IMR-90 (cell line): ENCODE measurements around the gene AMN. TPM values are rescaled to one million over a fixed set of nuclear protein-coding genes. Genes with fewer than 3 reads are reported as not detected.

Experiments used
- ATAC-seq: fragments of 200-7000 bp; cut with Tn5 transposase; 2 replicates; pipeline ENCODE4 v1.9.1; 2020; ENCODE audit warnings: low read depth, mild to moderate bottlenecking, moderate library complexity
- BruUV-seq: library from RNA; stranded (reverse); fragments of 400-500 nt; replicated peaks from 2 replicates; lab custom pipeline; 2021; lab: Mats Ljungman, UMichigan
- CTCF ChIA-PET: fragments of 300-600 bp; formaldehyde crosslinking; extraction: SDS; loops from one replicate; lab custom pipeline; 2021; ENCODE audit warnings: antibody characterized with exemption; lab: Yijun Ruan, JAX
- POLR2A ChIA-PET: fragments of 300-600 bp; sonication (Branson Sonifier 250); formaldehyde crosslinking; loops from one replicate; lab custom pipeline; 2022; ENCODE audit warnings: antibody characterized with exemption; ENCODE audit not compliant: unreplicated experiment; lab: Charles Lee
- DNase-seq: peaks from one replicate; pipeline ENCODE4 v3.0.0; 2013
- H2AFZ ChIP-seq: replicated peaks from 2 replicates; pipeline ENCODE3; 2013; ENCODE audit warnings: low read length, mild to moderate bottlenecking; ENCODE audit not compliant: poor library complexity
- H2AK5ac ChIP-seq: 2 replicates; pipeline ENCODE4 v1.6.1; 2013; ENCODE audit warnings: low read depth, low read length, inconsistent platforms
- H2AK9ac ChIP-seq: replicated peaks from 2 replicates; pipeline ENCODE3; 2013; ENCODE audit warnings: mild to moderate bottlenecking, low read depth, low read length, moderate library complexity; ENCODE audit not compliant: poor library complexity
- H2BK120ac ChIP-seq: 2 replicates; pipeline ENCODE4 v1.6.1; 2013; ENCODE audit warnings: low read depth, low read length, inconsistent platforms
- H2BK15ac ChIP-seq: 3 replicates; pipeline ENCODE4 v1.6.1; 2013; ENCODE audit warnings: low read depth, low read length, inconsistent platforms
- H2BK20ac ChIP-seq: 2 replicates; pipeline ENCODE4 v1.6.1; 2013; ENCODE audit warnings: low read depth, mild to moderate bottlenecking, inconsistent platforms, low read length, moderate library complexity
- H2BK5ac ChIP-seq: 2 replicates; pipeline ENCODE4 v1.6.1; 2013; ENCODE audit warnings: mild to moderate bottlenecking, low read depth, low read length, inconsistent platforms; ENCODE audit not compliant: poor library complexity, severe bottlenecking
- H3K14ac ChIP-seq: replicated peaks from 2 replicates; pipeline ENCODE4 v1.6.1; 2013; ENCODE audit warnings: low read depth, low read length, inconsistent platforms
- H3K18ac ChIP-seq: 2 replicates; pipeline ENCODE4 v1.6.1; 2013; ENCODE audit warnings: low read depth, low read length, control low read depth
- H3K23ac ChIP-seq: 2 replicates; pipeline ENCODE4 v1.6.1; 2013; ENCODE audit warnings: low read depth, low read length, inconsistent platforms
- H3K27ac ChIP-seq: 2 replicates; pipeline ENCODE4 v1.5.1; 2013; ENCODE audit warnings: mild to moderate bottlenecking, control low read depth, low read length; ENCODE audit not compliant: insufficient read depth
- H3K27me3 ChIP-seq: 2 replicates; pipeline ENCODE4 v1.6.1; 2013; ENCODE audit warnings: low read length; ENCODE audit not compliant: control insufficient read depth, insufficient read depth
- H3K36me3 ChIP-seq: 2 replicates; pipeline ENCODE4 v1.6.1; 2013; ENCODE audit warnings: low read length, mixed read lengths; ENCODE audit not compliant: control insufficient read depth, insufficient read depth
- H3K4ac ChIP-seq: 2 replicates; pipeline ENCODE4 v1.6.1; 2013; ENCODE audit warnings: low read depth, low read length, inconsistent platforms
- H3K4me1 ChIP-seq: 2 replicates; pipeline ENCODE4 v1.6.1; 2013; ENCODE audit warnings: low read length, mixed read lengths; ENCODE audit not compliant: control insufficient read depth, insufficient read depth
- H3K4me2 ChIP-seq: 2 replicates; pipeline ENCODE4 v1.6.1; 2013; ENCODE audit warnings: low read depth, mild to moderate bottlenecking, control low read depth, low read length, moderate library complexity
- H3K4me3 ChIP-seq: 2 replicates; pipeline ENCODE4 v1.5.1; 2013; ENCODE audit warnings: low read depth, mild to moderate bottlenecking, control low read depth, low read length, moderate library complexity; ENCODE audit not compliant: insufficient read depth
- H3K56ac ChIP-seq: 2 replicates; pipeline ENCODE4 v1.6.1; 2013; ENCODE audit warnings: low read length, inconsistent platforms; ENCODE audit not compliant: insufficient read depth; ENCODE audit errors: extremely low read depth
- H3K79me1 ChIP-seq, 2 experiments: 2 replicates each; pipeline ENCODE4 v1.6.1; 2013; ENCODE audit warnings: low read length in 2 of 2, inconsistent platforms in 1 of 2, low read depth in 1 of 2
- H3K9ac ChIP-seq: 2 replicates; pipeline ENCODE4 v1.6.1; 2013; ENCODE audit warnings: low read depth, low read length, control low read depth
- H3K9me1 ChIP-seq: 2 replicates; pipeline ENCODE4 v1.6.1; 2013; ENCODE audit warnings: low read length, inconsistent platforms; ENCODE audit not compliant: insufficient read depth
- H3K9me3 ChIP-seq: 2 replicates; pipeline ENCODE4 v1.6.1; 2013; ENCODE audit warnings: low read length; ENCODE audit not compliant: control insufficient read depth, insufficient read depth
- H4K20me1 ChIP-seq: 2 replicates; pipeline ENCODE4 v1.6.1; 2013; ENCODE audit warnings: low read length, inconsistent platforms; ENCODE audit not compliant: insufficient read depth
- H4K5ac ChIP-seq: 2 replicates; pipeline ENCODE4 v1.6.1; 2013; ENCODE audit warnings: mild to moderate bottlenecking, low read depth, low read length, control low read depth
- H4K8ac ChIP-seq, 2 experiments: 2 replicates each; pipeline ENCODE4 v1.6.1; 2013; ENCODE audit warnings: low read depth in 2 of 2, low read length in 2 of 2, control low read depth in 1 of 2, inconsistent platforms in 1 of 2
- H4K91ac ChIP-seq: 2 replicates; pipeline ENCODE4 v1.6.1; 2013; ENCODE audit warnings: low read depth, low read length, inconsistent platforms; ENCODE audit not compliant: insufficient read depth
- BHLHE40 ChIP-seq: fragments of 150-350 bp; IDR thresholded peaks from 2 replicates; pipeline ENCODE4 v1.6.1; 2016; ENCODE audit warnings: mild to moderate bottlenecking, low read depth, low read length
- NFE2L2 ChIP-seq: fragments of 150-350 bp; IDR thresholded peaks from 2 replicates; pipeline ENCODE4 v1.6.1; 2016; ENCODE audit warnings: low read depth, mild to moderate bottlenecking, low read length
- RCOR1 ChIP-seq: IDR thresholded peaks from 2 replicates; pipeline ENCODE4 v1.6.1; 2012; ENCODE audit warnings: mild to moderate bottlenecking, low read length, improper control_type of control experiment; ENCODE audit not compliant: insufficient replicate concordance
- WGBS, 2 experiments: methylation state at CpG; one replicate each; pipeline versions ENCODE4 v1.1.5 to v1.1.7; 2013; ENCODE audit warnings: missing lambda C conversion rate in 2 of 2; ENCODE audit not compliant: insufficient read length in 1 of 2; ENCODE audit errors: extremely low coverage in 2 of 2; 5-methylcytosine and 5-hydroxymethylcytosine counted together
- dilution Hi-C: fragments of 300-500 bp; cut with HindIII; formaldehyde crosslinking; loops from one replicate; pipeline ENCODE4 v1.14.3; 2018; ENCODE audit warnings: low sequenced_read_pairs; ENCODE audit not compliant: unreplicated experiment
- in situ Hi-C: fragments of 300-500 bp; cut with MboI; formaldehyde crosslinking; loops from 3 replicates; pipeline ENCODE4 v1.14.3; 2019; ENCODE audit warnings: low sequenced_read_pairs, inconsistent platforms, mixed read lengths
- intact Hi-C: fragments of 100-400 bp; cut with micrococcal nuclease; formaldehyde crosslinking; loops from 2 replicates; pipeline ENCODE4 v1.10.0; 2022
- polyA plus RNA-seq, 3 experiments: library from polyadenylated mRNA; depleted of rRNA; stranded (reverse); fragments of >200 nt; gene quantifications; 2 replicates each; pipeline ENCODE4 v1.2.3, GENCODE V29; 2012; ENCODE audit warnings: low replicate concordance in 1 of 3
- total RNA-seq: library from RNA; depleted of rRNA; stranded (reverse); fragments of >200 nt; gene quantifications from 2 replicates; pipeline ENCODE4 v1.2.3, GENCODE V29; 2012

The AMN gene
- total and polyA plus RNA-seq, 2 of the 4 experiments (the other 2 are of a cell fraction), result under 0.01 to 0.24 TPM

DNA sequence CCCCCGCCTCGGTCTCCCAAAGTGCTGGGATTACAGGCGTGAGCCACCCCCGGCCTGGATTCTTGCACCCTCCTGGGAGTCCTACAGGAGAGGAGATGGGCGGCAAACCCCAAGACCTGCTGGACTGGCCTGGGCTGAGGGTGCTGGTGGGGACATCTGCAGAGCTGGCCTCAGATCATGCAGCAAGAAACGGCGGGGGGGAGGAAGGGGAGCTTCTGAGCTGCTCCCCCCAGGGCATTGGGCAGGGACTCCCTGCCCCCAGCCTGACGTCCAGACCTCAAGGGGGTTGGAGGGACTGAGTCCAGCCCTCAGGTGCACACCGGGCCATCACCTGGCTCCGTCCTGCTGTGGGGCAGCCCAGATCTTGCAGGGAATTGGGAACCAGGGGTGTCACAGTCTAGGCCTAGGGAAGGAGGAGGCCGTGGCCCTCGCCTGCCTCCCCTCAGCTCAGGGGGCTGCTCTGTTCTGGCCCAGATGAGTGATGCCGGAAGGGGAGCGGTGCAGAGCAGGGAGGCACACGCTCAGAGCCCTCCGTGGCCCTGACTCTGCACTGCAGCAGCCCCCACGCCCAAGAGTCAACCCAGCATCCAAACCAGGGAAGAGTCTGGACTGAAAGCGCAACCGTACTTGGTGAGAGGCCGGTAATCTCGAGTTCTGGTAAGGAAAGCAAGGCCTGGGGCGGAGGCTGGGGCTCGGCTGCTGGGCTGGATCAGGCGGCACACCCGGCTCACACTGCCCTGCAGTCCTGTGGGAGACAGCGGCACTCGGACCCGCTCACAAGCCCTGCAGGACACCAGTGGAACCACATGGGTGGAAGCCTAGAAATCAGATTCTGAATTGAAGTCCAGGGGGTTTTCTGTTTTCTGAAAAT lies 8.9 kb upstream of the AMN start:
- BruUV-seq, result no TSS peak
- no peak overlapping the region for H3K4me2 ChIP-seq
- H3K56ac ChIP-seq, result no peak overlapping the region
- H3K23ac ChIP-seq, result no peak overlapping the region
- no peaks in the 10 kb centered on the region for H3K9me3 ChIP-seq
- no peak overlapping the region for H4K91ac ChIP-seq
- ATAC-seq (no peak), DNase-seq (no peak)
- H3K4me1 ChIP-seq, result no peaks in the 10 kb centered on the region
- no peak for TF ChIP-seq RCOR1
- no peak for TF ChIP-seq BHLHE40
- TF ChIP-seq NFE2L2, result no peak
- no peaks in the 10 kb centered on the region for H3K36me3 ChIP-seq
- no peak overlapping the region for H4K8ac ChIP-seq
- H4K20me1 ChIP-seq, result no peaks in the 10 kb centered on the region; the same call in 1 of the 2 replicates
- H3K14ac ChIP-seq, result no peak overlapping the region
- H2AK9ac ChIP-seq, result peak overlapping the region; percentile 26
- no peak overlapping the region for H2AK5ac ChIP-seq
- H3K79me1 ChIP-seq, result no peaks in the 10 kb centered on the region
- no peak overlapping the region for H3K4me3 ChIP-seq
- WGBS, 2 experiments, result 87% methylated on average over 19 of the region's 28 CpGs; no CpG with 5 or more reads in 1 of the 2 experiments
- no peak overlapping the region for H3K4ac ChIP-seq
- POLR2A ChIA-PET, result no interaction called here
- H2BK20ac ChIP-seq, result no peak overlapping the region
- intact Hi-C loops (loop anchor here (10.0 kb wide), 1 partner anchor 319 kb away; the partner anchor contains the start of gene RCOR1), in situ Hi-C loops (loop anchor here (10.0 kb wide), 2 partner anchors 139 to 219 kb away; partner anchors contain the start of gene TRAF3), dilution Hi-C loops (no loop called here)
- CTCF ChIA-PET, result interaction anchor here (0.6 to 1.1 kb wide), 2 partner anchors 154 to 211 kb away, joined by 3 to 4 read pairs; no protein-coding TSS in a partner anchor
- no peak overlapping the region for H2AFZ ChIP-seq
- no peak overlapping the region for H2BK15ac ChIP-seq
- no peak overlapping the region for H4K5ac ChIP-seq
- H2BK120ac ChIP-seq, result no peak overlapping the region
- H3K9me1 ChIP-seq, result 0 out of 2 replicates have a peak, but pooled peaks cover 2% of the 10 kb centered on the region
- no peak overlapping the region for H3K27ac ChIP-seq
- H2BK5ac ChIP-seq, result no peak overlapping the region
- no peaks in the 10 kb centered on the region for H3K27me3 ChIP-seq
- H3K18ac ChIP-seq, result no peak overlapping the region
- no peak overlapping the region for H3K9ac ChIP-seq
